ENCODE measurements around the gene CD5L.
A peak's percentile ranks its signal among the peaks of the same experiment; 100 is the strongest.

The CD5L gene

GRCh38 chr1:157841708-157842107, at the start of gene CD5L:
Gene CD5L (minus strand): TSS chr1:157841808. CDS start chr1:157841701, 107 bp downstream.
- no peak for TF ChIP-seq CTCF (conservative IDR thresholded peaks at IDR 0.05; ENCODE audit: low read depth, low read length)
- no peak within 1 kb of the TSS for H3K4me3 ChIP-seq (ENCODE audit: low read length)
- no peak for DNase-seq (ENCODE audit: low read depth)

GRCh38 chr1:157882580-157882979, 41.0 kb upstream of the CD5L start:
- no peak for DNase-seq (ENCODE audit: low read depth)
- no peak for TF ChIP-seq CTCF (conservative IDR thresholded peaks at IDR 0.05; ENCODE audit: low read depth, low read length)
- no peak overlapping the region for H3K4me3 ChIP-seq (ENCODE audit: low read length)

GRCh38 chr1:157880621-157881020, 39.0 kb upstream of the CD5L start:
- DNase-seq (ENCODE audit: low read depth), result no peak
- no peak for TF ChIP-seq CTCF (conservative IDR thresholded peaks at IDR 0.05; ENCODE audit: low read depth, low read length)

GRCh38 chr1:157878059-157878458, 36.5 kb upstream of the CD5L start:
- no peak for DNase-seq (ENCODE audit: low read depth)
- TF ChIP-seq CTCF (conservative IDR thresholded peaks at IDR 0.05; ENCODE audit: low read depth, low read length), result peak; percentile 43
- no peak overlapping the region for H3K4me3 ChIP-seq (ENCODE audit: low read length)

More at GRCh38 chr1:157880621-157881020, 39.0 kb upstream of the CD5L start:
- no peak overlapping the region for H3K4me3 ChIP-seq (ENCODE audit: low read length)

- no peak overlapping the region for H3K4me3 ChIP-seq (ENCODE audit: low read length)
- no peak for TF ChIP-seq CTCF (conservative IDR thresholded peaks at IDR 0.05; ENCODE audit: low read depth, low read length)
- DNase-seq (ENCODE audit: low read depth), result no peak
Measured at GRCh38 chr1:157870490-157870889, 28.9 kb upstream of the CD5L start.

- no peak for TF ChIP-seq CTCF (conservative IDR thresholded peaks at IDR 0.05; ENCODE audit: low read depth, low read length)
- DNase-seq (ENCODE audit: low read depth), result no peak
- H3K4me3 ChIP-seq (ENCODE audit: low read length), result no peak overlapping the region
Measured at GRCh38 chr1:157868654-157869053, 27.0 kb upstream of the CD5L start.

- DNase-seq (ENCODE audit: low read depth), result no peak
- H3K4me3 ChIP-seq (ENCODE audit: low read length), result no peak overlapping the region
- no peak for TF ChIP-seq CTCF (conservative IDR thresholded peaks at IDR 0.05; ENCODE audit: low read depth, low read length)
Measured at GRCh38 chr1:157862114-157863070, 20.8 kb upstream of the CD5L start.

Data from retinal pigment epithelial cell (primary cell).